GM12875 (cell line): ENCODE results near the gene MIA2.

Experiments used
- H3K4me3 ChIP-seq: one replicate; pipeline ENCODE4 v1.5.1; 2011; ENCODE audit warnings: low read depth, low read length, control low read depth
- TF ChIP-seq, protein P1 (sequence below): IDR thresholded peaks from 2 replicates; pipeline ENCODE4 v1.5.1; 2011; ENCODE audit warnings: low read depth, mild to moderate bottlenecking, control low read depth, inconsistent platforms, low read length, moderate library complexity, borderline replicate concordance; ENCODE audit not compliant: insufficient read depth

MIA2 gene

DNA sequence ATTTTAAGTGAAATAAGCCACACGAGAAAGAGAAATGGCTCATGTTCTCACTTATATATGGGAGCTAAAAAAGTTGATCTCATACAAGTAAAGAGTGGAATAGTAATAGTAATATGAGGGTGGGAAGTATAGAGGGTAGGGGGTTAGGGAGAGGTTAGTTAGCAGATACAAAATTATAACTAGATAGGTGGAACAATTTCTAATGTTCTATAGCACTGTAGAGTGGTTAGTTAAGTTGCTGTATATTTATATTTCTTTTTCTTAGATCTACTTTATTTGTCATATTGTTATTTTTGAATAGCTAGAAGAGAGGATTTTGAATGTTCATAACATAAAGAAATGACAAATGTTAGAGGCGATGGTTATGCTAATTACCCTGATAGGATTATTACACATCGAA, 74.1 kb downstream of the MIA2 start:
- TF ChIP-seq, protein P1, sequence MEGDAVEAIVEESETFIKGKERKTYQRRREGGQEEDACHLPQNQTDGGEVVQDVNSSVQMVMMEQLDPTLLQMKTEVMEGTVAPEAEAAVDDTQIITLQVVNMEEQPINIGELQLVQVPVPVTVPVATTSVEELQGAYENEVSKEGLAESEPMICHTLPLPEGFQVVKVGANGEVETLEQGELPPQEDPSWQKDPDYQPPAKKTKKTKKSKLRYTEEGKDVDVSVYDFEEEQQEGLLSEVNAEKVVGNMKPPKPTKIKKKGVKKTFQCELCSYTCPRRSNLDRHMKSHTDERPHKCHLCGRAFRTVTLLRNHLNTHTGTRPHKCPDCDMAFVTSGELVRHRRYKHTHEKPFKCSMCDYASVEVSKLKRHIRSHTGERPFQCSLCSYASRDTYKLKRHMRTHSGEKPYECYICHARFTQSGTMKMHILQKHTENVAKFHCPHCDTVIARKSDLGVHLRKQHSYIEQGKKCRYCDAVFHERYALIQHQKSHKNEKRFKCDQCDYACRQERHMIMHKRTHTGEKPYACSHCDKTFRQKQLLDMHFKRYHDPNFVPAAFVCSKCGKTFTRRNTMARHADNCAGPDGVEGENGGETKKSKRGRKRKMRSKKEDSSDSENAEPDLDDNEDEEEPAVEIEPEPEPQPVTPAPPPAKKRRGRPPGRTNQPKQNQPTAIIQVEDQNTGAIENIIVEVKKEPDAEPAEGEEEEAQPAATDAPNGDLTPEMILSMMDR: no peak
- H3K4me3 ChIP-seq: no peak overlapping the region

DNA sequence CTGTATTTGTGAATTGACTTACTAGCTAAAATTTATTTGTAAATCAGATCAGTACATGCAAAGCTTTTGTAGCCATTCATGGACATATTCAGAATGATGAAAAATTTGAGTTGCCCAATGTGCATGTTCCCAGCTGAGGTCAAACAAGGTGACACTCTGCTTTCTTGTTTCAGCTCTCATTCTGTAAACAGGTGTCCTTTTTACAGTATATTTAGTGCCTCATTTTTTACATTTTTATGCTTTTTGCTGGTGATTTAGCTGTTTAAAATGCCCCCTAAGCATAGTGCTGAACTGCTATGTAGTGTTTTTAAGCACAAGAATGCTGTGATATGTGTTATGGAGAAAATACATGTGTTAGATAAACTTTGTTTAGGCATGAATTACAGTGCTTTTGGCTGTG, 76.3 kb downstream of the MIA2 start:
- TF ChIP-seq, protein P1: no peak
- no peak overlapping the region for H3K4me3 ChIP-seq

DNA sequence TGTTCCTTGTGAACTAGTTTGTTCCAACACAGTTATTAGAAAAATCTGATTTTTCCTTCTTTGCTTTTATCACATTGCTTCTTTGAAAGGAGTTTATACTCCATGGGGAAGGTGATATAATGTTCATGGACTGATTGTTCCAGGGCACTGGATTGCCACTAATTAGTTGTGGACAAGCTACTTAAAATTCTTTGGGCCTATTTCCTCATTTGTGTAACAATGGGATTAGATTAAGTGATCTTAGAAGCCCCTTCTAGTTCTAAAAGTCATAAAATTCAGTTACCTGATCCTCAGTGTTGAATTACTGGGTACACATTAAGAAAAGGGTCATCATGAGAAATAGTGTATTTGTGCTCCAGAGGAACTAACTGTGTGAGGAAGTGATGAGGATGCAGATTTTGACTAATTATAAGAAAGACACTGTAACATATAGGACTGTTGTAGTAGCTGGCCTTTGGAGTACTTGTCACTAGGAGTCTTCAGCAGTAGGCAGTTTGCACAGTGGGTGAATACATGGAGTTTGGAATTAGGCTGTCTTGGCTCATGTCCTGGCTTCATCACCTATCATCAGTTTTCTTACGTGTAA, 82.2 kb downstream of the MIA2 start:
- TF ChIP-seq, protein P1: no peak
- no peak overlapping the region for H3K4me3 ChIP-seq

DNA sequence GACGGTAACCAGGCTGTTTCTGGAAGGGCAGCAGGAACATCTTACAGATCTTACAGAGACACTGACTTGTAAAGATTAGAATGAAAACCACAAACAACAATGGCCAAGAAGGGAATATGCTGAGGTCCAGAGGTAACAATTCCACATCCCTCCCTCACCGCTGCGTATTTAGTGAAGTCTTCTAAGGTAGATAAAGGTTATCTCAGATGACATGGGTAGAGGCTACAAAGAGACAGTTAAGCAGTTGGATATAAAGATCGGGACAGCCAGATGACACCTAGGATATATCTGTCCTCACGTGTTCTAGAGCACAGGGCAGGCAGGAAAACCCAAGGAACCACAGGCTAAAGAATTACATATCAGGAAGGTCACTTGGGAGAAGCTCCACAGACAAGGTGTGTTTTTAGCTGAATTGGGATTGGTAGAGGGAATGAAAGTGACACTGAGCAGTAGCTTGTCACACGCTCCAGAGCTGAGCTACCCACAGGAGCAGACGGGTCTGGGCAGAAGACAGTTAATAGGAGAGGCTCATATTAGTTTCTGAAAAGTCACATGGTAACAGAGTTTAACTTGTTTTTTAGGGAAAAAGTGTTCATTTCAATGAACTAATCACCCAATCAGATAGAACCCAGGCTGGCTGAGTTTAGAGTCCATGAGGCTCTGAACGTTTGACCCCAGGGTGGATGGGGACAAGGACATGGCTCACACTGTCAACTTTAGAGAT, 83.3 kb downstream of the MIA2 start:
- TF ChIP-seq, protein P1: no peak
- H3K4me3 ChIP-seq: no peak overlapping the region

DNA sequence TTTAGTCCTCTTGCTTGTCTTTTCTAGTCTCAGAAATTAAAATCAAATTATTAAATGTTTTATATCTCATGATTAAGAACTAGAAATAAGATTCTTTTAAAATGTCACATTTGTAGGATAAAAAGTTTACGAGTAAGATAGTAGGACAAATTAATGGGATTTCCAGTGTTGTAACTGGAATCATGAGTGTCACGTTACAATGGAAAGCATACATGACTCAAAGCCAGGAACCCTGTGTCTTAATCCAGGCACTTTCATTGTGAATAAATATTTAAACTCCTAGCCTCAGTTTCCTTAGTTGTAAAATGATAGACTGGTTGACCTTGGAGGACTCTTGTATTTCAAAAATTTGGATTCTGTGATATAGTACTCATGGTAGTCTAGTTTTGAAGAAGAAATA, 84.9 kb downstream of the MIA2 start:
- no peak overlapping the region for H3K4me3 ChIP-seq
- TF ChIP-seq, protein P1: no peak

DNA sequence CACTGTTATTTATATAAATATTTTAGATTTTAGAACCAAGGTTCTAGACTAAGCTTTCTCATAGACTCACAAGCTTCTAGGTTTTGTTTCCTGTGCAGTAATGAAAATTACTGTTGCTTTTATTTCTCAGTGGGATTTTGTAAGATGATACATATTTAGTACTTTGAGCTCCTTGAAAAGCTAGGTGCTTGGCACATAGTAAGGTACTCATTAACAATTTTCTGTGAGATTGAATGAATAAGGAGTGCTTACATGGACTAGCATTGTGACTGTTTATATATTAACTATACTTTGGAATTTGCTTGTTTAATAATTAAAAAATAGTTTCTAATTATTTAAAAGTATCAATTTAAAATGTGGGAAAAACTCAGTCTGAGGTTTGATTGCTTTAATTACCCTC, 85.7 kb downstream of the MIA2 start:
- H3K4me3 ChIP-seq: no peak overlapping the region
- TF ChIP-seq, protein P1: no peak

DNA sequence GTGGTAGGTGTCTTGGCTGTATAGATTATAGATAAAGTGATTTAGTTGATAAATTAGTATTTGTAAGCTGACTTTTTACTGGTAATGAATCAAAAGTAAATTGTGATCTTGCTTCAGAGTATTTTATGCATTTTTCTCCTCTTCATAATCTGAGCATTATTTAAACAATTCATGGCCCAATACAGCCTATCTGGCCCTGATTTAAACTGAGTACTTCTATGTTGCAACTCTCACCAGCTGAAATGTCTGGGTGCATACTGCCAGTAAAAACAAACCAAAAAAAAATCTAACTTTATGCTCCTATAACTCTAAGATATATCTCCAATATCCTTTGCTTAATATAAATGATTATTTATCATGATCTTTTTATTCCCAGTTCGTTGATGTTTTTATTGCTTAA, 86.6 kb downstream of the MIA2 start:
- no peak overlapping the region for H3K4me3 ChIP-seq
- TF ChIP-seq, protein P1: no peak
